ENCODE results near the gene KRTAP10-2.
"Not testable (repeated sequence)": the region's sequence is repeated elsewhere in the genome, so short reads cannot be mapped to it uniquely, and the experiment has no call there.

KRTAP10-2 gene

GRCh38 chr21:44557491-44558328 is 6.4 kb upstream of the KRTAP10-2 start:
- TF ChIP-seq POLR2AphosphoS5 (IDR thresholded peaks at IDR 0.05; ENCODE audit: low read depth, low read length) (no peak), PAX5 (IDR thresholded peaks at IDR 0.05; ENCODE audit: insufficient read depth, low read length, severe bottlenecking) (no peak), POU2F2 (IDR thresholded peaks at IDR 0.05; ENCODE audit: low read depth, low read length) (no peak), TAF1 (IDR thresholded peaks at IDR 0.05; ENCODE audit: low read depth, low read length) (no peak), SPI1 (IDR thresholded peaks at IDR 0.05; ENCODE audit: low read depth, low read length) (no peak), POLR2A (IDR thresholded peaks at IDR 0.05; ENCODE audit: low read depth, low read length) (no peak)
- DNase-seq (ENCODE audit: insufficient read length, low spot score) (no peak), FAIRE-seq (no peak)

DNA sequence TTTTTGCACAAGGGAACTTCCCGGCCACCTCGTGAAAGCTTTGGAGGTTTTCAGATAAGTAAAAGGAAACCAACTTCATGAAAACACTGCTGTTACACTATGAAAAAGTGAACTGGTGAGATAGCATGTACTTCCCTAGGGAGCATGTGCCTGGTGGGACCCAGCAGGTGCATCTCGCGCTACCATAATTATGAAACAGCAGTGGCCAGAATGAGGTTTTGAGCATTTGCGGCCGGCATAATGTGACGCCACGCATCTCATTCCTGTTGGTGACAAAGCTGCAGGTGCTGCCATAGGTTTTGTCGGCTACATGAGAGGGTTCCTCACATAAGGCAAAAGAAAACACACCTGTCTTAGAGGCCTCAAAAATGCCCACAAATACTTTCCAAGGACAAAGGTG is 5.6 kb upstream of the KRTAP10-2 start:
- DNase-seq (ENCODE audit: insufficient read length, low spot score) (no peak), FAIRE-seq (peak; percentile 40)
- TF ChIP-seq PAX5 (IDR thresholded peaks at IDR 0.05; ENCODE audit: insufficient read depth, low read length, severe bottlenecking): no peak
- TF ChIP-seq TAF1 (IDR thresholded peaks at IDR 0.05; ENCODE audit: low read depth, low read length): no peak
- TF ChIP-seq POU2F2 (IDR thresholded peaks at IDR 0.05; ENCODE audit: low read depth, low read length): no peak
- no peak for TF ChIP-seq POLR2AphosphoS5 (IDR thresholded peaks at IDR 0.05; ENCODE audit: low read depth, low read length)
- no peak for TF ChIP-seq SPI1 (IDR thresholded peaks at IDR 0.05; ENCODE audit: low read depth, low read length)
- TF ChIP-seq POLR2A (IDR thresholded peaks at IDR 0.05; ENCODE audit: low read depth, low read length): no peak

GRCh38 chr21:44555200-44555875 is 4.0 kb upstream of the KRTAP10-2 start:
- DNase-seq (ENCODE audit: insufficient read length, low spot score): no peak
- TF ChIP-seq POLR2AphosphoS5 (IDR thresholded peaks at IDR 0.05; ENCODE audit: low read depth, low read length): no peak
- no peak for TF ChIP-seq PAX5 (IDR thresholded peaks at IDR 0.05; ENCODE audit: insufficient read depth, low read length, severe bottlenecking)
- TF ChIP-seq POLR2A (IDR thresholded peaks at IDR 0.05; ENCODE audit: low read depth, low read length): no peak
- no peak for TF ChIP-seq POU2F2 (IDR thresholded peaks at IDR 0.05; ENCODE audit: low read depth, low read length)
- TF ChIP-seq SPI1 (IDR thresholded peaks at IDR 0.05; ENCODE audit: low read depth, low read length): no peak
- TF ChIP-seq TAF1 (IDR thresholded peaks at IDR 0.05; ENCODE audit: low read depth, low read length): no peak
- FAIRE-seq: no peak

GRCh38 chr21:44552681-44553080 is 1.4 kb upstream of the KRTAP10-2 start:
- FAIRE-seq (no peak), DNase-seq (ENCODE audit: insufficient read length, low spot score) (no peak)
- TF ChIP-seq POLR2A (IDR thresholded peaks at IDR 0.05; ENCODE audit: low read depth, low read length) (no peak), PAX5 (IDR thresholded peaks at IDR 0.05; ENCODE audit: insufficient read depth, low read length, severe bottlenecking) (no peak), SPI1 (IDR thresholded peaks at IDR 0.05; ENCODE audit: low read depth, low read length) (no peak), POU2F2 (IDR thresholded peaks at IDR 0.05; ENCODE audit: low read depth, low read length) (no peak), POLR2AphosphoS5 (IDR thresholded peaks at IDR 0.05; ENCODE audit: low read depth, low read length) (no peak), TAF1 (IDR thresholded peaks at IDR 0.05; ENCODE audit: low read depth, low read length) (no peak)

GRCh38 chr21:44552136-44552535 is 831 bp upstream of the KRTAP10-2 start:
- FAIRE-seq (no peak), DNase-seq (ENCODE audit: insufficient read length, low spot score) (no peak)
- no peak for TF ChIP-seq SPI1 (IDR thresholded peaks at IDR 0.05; ENCODE audit: low read depth, low read length)
- no peak for TF ChIP-seq PAX5 (IDR thresholded peaks at IDR 0.05; ENCODE audit: insufficient read depth, low read length, severe bottlenecking)
- no peak for TF ChIP-seq POU2F2 (IDR thresholded peaks at IDR 0.05; ENCODE audit: low read depth, low read length)
- TF ChIP-seq POLR2AphosphoS5 (IDR thresholded peaks at IDR 0.05; ENCODE audit: low read depth, low read length): no peak
- TF ChIP-seq TAF1 (IDR thresholded peaks at IDR 0.05; ENCODE audit: low read depth, low read length): no peak
- no peak for TF ChIP-seq POLR2A (IDR thresholded peaks at IDR 0.05; ENCODE audit: low read depth, low read length)

GRCh38 chr21:44550807-44551206 is 498 bp downstream of the KRTAP10-2 start:
- no peak for FAIRE-seq
- no peak for DNase-seq (ENCODE audit: insufficient read length, low spot score)
- no peak for TF ChIP-seq SPI1 (IDR thresholded peaks at IDR 0.05; ENCODE audit: low read depth, low read length)
- TF ChIP-seq POLR2A (IDR thresholded peaks at IDR 0.05; ENCODE audit: low read depth, low read length): no peak
- TF ChIP-seq POU2F2 (IDR thresholded peaks at IDR 0.05; ENCODE audit: low read depth, low read length): no peak

GRCh38 chr21:44550285-44550684 is 1.0 kb downstream of the KRTAP10-2 start:
- not testable (repeated sequence) for DNase-seq (ENCODE audit: insufficient read length, low spot score); FAIRE-seq

DNA sequence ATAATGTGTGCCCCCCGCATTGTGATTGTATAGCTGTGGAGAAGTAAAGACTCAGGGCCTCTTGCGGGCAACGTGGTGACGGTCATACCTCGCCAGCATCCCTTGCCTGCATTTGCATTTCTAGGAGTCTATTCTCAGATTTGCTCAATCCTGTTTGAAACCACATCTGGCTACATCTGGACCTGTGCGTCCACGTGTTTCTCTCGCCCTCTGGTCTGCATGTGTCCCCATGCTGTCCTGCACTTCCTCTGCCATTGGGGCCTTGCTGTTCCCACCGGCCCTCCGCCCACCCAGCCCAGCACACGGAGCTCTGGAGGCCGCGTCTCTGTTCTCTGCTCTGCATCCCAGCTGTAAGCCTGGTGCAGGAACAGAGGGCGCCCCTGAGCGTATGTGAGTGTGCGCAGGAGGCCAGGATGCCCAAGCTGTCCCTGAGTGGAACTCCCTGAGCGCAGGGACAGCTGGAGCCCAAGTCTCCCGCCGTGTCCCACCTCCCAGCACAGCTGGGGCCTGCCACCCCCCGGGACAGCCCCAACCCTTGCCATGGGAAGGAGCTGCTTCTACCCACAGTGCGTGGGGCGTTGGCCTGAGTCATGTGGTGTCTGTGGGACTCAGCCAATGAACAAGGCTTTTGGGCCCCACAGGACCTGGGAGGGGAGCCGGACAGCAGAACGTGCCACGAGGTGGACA is 1.6 kb downstream of the KRTAP10-2 start:
- FAIRE-seq: no peak
- no peak for TF ChIP-seq SPI1 (IDR thresholded peaks at IDR 0.05; ENCODE audit: low read depth, low read length)
- TF ChIP-seq POLR2AphosphoS5 (IDR thresholded peaks at IDR 0.05; ENCODE audit: low read depth, low read length): no peak
- no peak for TF ChIP-seq TAF1 (IDR thresholded peaks at IDR 0.05; ENCODE audit: low read depth, low read length)
- TF ChIP-seq PAX5 (IDR thresholded peaks at IDR 0.05; ENCODE audit: insufficient read depth, low read length, severe bottlenecking): no peak
- DNase-seq (ENCODE audit: insufficient read length, low spot score): no peak

GRCh38 chr21:44548922-44549321 is 2.4 kb downstream of the KRTAP10-2 start:
- FAIRE-seq (no peak), DNase-seq (ENCODE audit: insufficient read length, low spot score) (no peak)
- TF ChIP-seq SPI1 (IDR thresholded peaks at IDR 0.05; ENCODE audit: low read depth, low read length) (no peak), PAX5 (IDR thresholded peaks at IDR 0.05; ENCODE audit: insufficient read depth, low read length, severe bottlenecking) (no peak), TAF1 (IDR thresholded peaks at IDR 0.05; ENCODE audit: low read depth, low read length) (no peak), POLR2AphosphoS5 (IDR thresholded peaks at IDR 0.05; ENCODE audit: low read depth, low read length) (no peak), POU2F2 (IDR thresholded peaks at IDR 0.05; ENCODE audit: low read depth, low read length) (no peak), POLR2A (IDR thresholded peaks at IDR 0.05; ENCODE audit: low read depth, low read length) (no peak)

Measured in GM12891 (cell line).